Neural progenitor cell (in vitro differentiated cells): ENCODE data around the gene ANKRD6. TPM values are rescaled to one million over a fixed set of nuclear protein-coding genes. Genes with fewer than 3 reads are reported as not detected.

Source experiments
- DNase-seq: peaks from one replicate; pipeline ENCODE4 v3.0.0-alpha.2; 2016; ENCODE audit warnings: low spot score
- H2AFZ ChIP-seq: fragments of 200-600 bp; sonication (generic); replicated peaks from 2 replicates; pipeline ENCODE4 v1.6.1; 2016; ENCODE audit warnings: antibody characterized with exemption
- H3F3A ChIP-seq: fragments of 200-600 bp; sonication (generic); 2 replicates; pipeline ENCODE4 v1.6.1; 2016; ENCODE audit warnings: antibody characterized with exemption, low read depth
- H3K27ac ChIP-seq: fragments of 200-600 bp; sonication (generic); 2 replicates; pipeline ENCODE4 v1.5.1; 2016; ENCODE audit warnings: mild to moderate bottlenecking
- H3K27me3 ChIP-seq: fragments of 200-600 bp; sonication (generic); 2 replicates; pipeline ENCODE4 v1.6.1; 2016; ENCODE audit warnings: mild to moderate bottlenecking, moderate library complexity
- H3K36me3 ChIP-seq: fragments of 200-600 bp; sonication (generic); 2 replicates; pipeline ENCODE4 v1.5.1; 2016
- H3K4me1 ChIP-seq: fragments of 200-600 bp; sonication (generic); 2 replicates; pipeline ENCODE4 v1.6.1; 2016; ENCODE audit warnings: mixed run types
- H3K4me2 ChIP-seq: fragments of 200-600 bp; sonication (generic); 2 replicates; pipeline ENCODE4 v1.6.1; 2016
- H3K4me3 ChIP-seq: fragments of 200-600 bp; sonication (generic); 2 replicates; pipeline ENCODE4 v1.5.1; 2016
- H3K79me2 ChIP-seq: fragments of 200-600 bp; sonication (generic); 2 replicates; pipeline ENCODE4 v1.6.1; 2016; ENCODE audit warnings: low read depth
- H3K9ac ChIP-seq: fragments of 200-600 bp; sonication (generic); 2 replicates; pipeline ENCODE4 v1.6.1; 2016
- H3K9me3 ChIP-seq: fragments of 200-600 bp; sonication (generic); 2 replicates; pipeline ENCODE4 v1.5.1; 2016; ENCODE audit warnings: low read depth
- H4K20me1 ChIP-seq: fragments of 200-600 bp; sonication (generic); 2 replicates; pipeline ENCODE4 v1.6.1; 2016; ENCODE audit warnings: low read depth
- H3K27ac Mint-ChIP-seq: 3 replicates; pipeline ENCODE4 v1.8.0; 2021; ENCODE audit warnings: mixed read lengths
- H3K27me3 Mint-ChIP-seq: 2 replicates; pipeline ENCODE4 v1.8.0; 2022; ENCODE audit warnings: low read depth, mild to moderate bottlenecking, inconsistent platforms, moderate library complexity, mixed read lengths; ENCODE audit not compliant: insufficient read depth
- H3K36me3 Mint-ChIP-seq: 3 replicates; pipeline ENCODE4 v1.8.0; 2021; ENCODE audit warnings: mixed read lengths
- H3K4me1 Mint-ChIP-seq: 3 replicates; pipeline ENCODE4 v1.8.0; 2021; ENCODE audit warnings: mixed read lengths
- H3K4me3 Mint-ChIP-seq: 3 replicates; pipeline ENCODE4 v1.8.0; 2021; ENCODE audit warnings: mild to moderate bottlenecking, moderate library complexity, mixed read lengths
- H3K9me3 Mint-ChIP-seq: 3 replicates; pipeline ENCODE4 v1.8.0; 2020; ENCODE audit warnings: mixed read lengths
- CTCF ChIP-seq: fragments of 200-600 bp; sonication (generic); IDR thresholded peaks from 2 replicates; pipeline ENCODE4 v1.5.1; 2017; ENCODE audit warnings: antibody characterized with exemption, mild to moderate bottlenecking
- EZH2 ChIP-seq: fragments of 200-600 bp; sonication (generic); IDR thresholded peaks from 2 replicates; pipeline ENCODE4 v1.6.1; 2017; ENCODE audit warnings: antibody characterized with exemption, mild to moderate bottlenecking, moderate library complexity
- EZH2phosphoT487 ChIP-seq: fragments of 200-600 bp; sonication (generic); IDR thresholded peaks from 2 replicates; pipeline ENCODE4 v1.6.1; 2017; ENCODE audit warnings: antibody characterized with exemption
- total RNA-seq: library from RNA; depleted of rRNA; stranded (reverse); fragments of >200 nt; gene quantifications from 2 replicates; pipeline ENCODE4 v1.2.3, GENCODE V29; 2015; ENCODE audit warnings: low replicate concordance

ANKRD6 gene
- total RNA-seq, 1 donor from 2014 or later: 36.3 TPM

GRCh38 chr6:89483111-89483720 lies 50.3 kb downstream of the ANKRD6 start:
- H3K4me2 ChIP-seq: peak overlapping the region; percentile 52

DNA sequence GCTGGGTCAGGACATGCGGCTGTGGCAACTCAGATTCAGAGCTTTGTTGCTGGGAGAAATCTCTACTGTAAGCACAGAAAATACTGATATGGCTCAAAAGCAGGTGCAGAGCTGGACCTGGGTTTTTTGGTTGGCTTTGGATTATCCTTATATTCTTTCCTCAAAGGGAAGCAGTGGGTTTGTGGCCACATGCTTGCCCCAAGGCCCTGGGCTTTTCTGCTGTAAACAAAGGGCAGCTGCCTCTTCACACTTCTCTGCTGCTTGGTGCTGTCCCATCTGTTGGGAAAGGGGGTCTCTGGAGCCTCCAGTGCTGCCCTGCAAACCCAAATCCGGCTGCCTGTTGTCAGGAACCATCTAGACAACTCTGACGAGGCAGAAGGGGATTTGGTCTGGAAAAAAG lies 52.4 kb downstream of the ANKRD6 start:
- no peak overlapping the region for H3K9ac ChIP-seq
- H3K79me2 ChIP-seq: peaks cover 11% of the 10 kb centered on the region
- TF ChIP-seq EZH2 (no peak), EZH2phosphoT487 (no peak), CTCF (no peak)
- H3K27ac ChIP-seq: no peak overlapping the region
- H3F3A ChIP-seq: peaks cover 20% of the 10 kb centered on the region
- DNase-seq: no peak
- peaks cover 50% of the 10 kb centered on the region for H3K4me1 ChIP-seq
- Mint-ChIP-seq H3K9me3 (no peaks in the 10 kb centered on the region), H3K36me3 (peaks cover 2% of the 10 kb centered on the region), H3K27me3 (peaks cover 4% of the 10 kb centered on the region), H3K4me3 (no peak overlapping the region), H3K4me1 (peaks cover 41% of the 10 kb centered on the region), H3K27ac (peak overlapping the region; percentile 97)
- H3K9me3 ChIP-seq: no peaks in the 10 kb centered on the region
- H3K27me3 ChIP-seq: no peaks in the 10 kb centered on the region
- H3K36me3 ChIP-seq: no peaks in the 10 kb centered on the region
- H2AFZ ChIP-seq: no peak overlapping the region
- H4K20me1 ChIP-seq: peaks cover 22% of the 10 kb centered on the region
- H3K4me3 ChIP-seq: no peak overlapping the region
- no peak overlapping the region for H3K4me2 ChIP-seq

More at GRCh38 chr6:89483111-89483720, 50.3 kb downstream of the ANKRD6 start:
- Histone ChIP-seq H3K4me1 (peaks cover 50% of the 10 kb centered on the region), H3K27me3 (no peaks in the 10 kb centered on the region), H3K79me2 (peaks cover 11% of the 10 kb centered on the region), H2AFZ (no peak overlapping the region), H3K4me3 (no peak overlapping the region), H3K36me3 (no peaks in the 10 kb centered on the region), H4K20me1 (peaks cover 22% of the 10 kb centered on the region), H3K9ac (no peak overlapping the region), H3F3A (peaks cover 16% of the 10 kb centered on the region), H3K9me3 (no peaks in the 10 kb centered on the region), H3K27ac (no peak overlapping the region)
- no peaks in the 10 kb centered on the region for H3K9me3 Mint-ChIP-seq
- H3K27ac Mint-ChIP-seq: peak overlapping the region; percentile 100
- peaks cover 41% of the 10 kb centered on the region for H3K4me1 Mint-ChIP-seq
- TF ChIP-seq EZH2 (no peak), EZH2phosphoT487 (no peak), CTCF (no peak)
- peak overlapping the region; percentile 77 for H3K4me3 Mint-ChIP-seq
- H3K36me3 Mint-ChIP-seq: no peaks in the 10 kb centered on the region
- DNase-seq: peak; percentile 56
- H3K27me3 Mint-ChIP-seq: peaks cover 4% of the 10 kb centered on the region

DNA sequence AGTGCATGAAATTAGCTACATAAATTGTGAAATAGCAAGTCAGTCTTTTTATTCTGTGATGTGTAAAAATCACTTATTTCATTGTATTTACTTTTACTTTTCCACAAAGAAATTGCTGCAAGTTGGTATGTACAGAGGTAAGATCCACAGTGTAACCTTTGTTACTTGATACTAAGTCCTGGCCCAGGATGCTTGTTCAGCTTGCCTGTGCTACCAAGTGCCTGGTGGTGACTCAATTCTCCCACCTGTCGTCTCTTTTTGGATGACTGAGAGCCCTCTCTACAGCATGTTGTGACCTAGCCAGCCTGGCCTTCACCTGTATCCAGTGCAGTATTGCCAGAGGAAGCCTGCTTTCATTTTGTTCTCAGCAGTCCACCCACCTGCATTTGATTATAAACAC lies 54.9 kb downstream of the ANKRD6 start:
- Histone ChIP-seq H3K4me1 (peaks cover 52% of the 10 kb centered on the region), H3K79me2 (peaks cover 11% of the 10 kb centered on the region), H4K20me1 (peaks cover 11% of the 10 kb centered on the region), H2AFZ (no peak overlapping the region), H3K27ac (no peak overlapping the region), H3K9ac (no peak overlapping the region), H3K4me3 (no peak overlapping the region), H3K27me3 (no peaks in the 10 kb centered on the region), H3K9me3 (no peaks in the 10 kb centered on the region), H3F3A (peaks cover 22% of the 10 kb centered on the region), H3K36me3 (no peaks in the 10 kb centered on the region), H3K4me2 (no peak overlapping the region)
- Mint-ChIP-seq H3K27me3 (peaks cover 4% of the 10 kb centered on the region), H3K4me1 (peaks cover 40% of the 10 kb centered on the region), H3K4me3 (no peak overlapping the region), H3K36me3 (peaks cover 6% of the 10 kb centered on the region), H3K27ac (no peak overlapping the region), H3K9me3 (no peaks in the 10 kb centered on the region)
- DNase-seq: no peak
- TF ChIP-seq CTCF (no peak), EZH2phosphoT487 (no peak), EZH2 (no peak)
